Vagina (tissue), 2 donors: Measurements from ENCODE around the gene MIGA2. TPM values are rescaled to one million over a fixed set of nuclear protein-coding genes. Genes with fewer than 3 reads are reported as not detected.

Experiments
- DNase-seq, 2 donors: peaks; one replicate each; pipeline ENCODE4 v3.0.0-alpha.2; 2017; ENCODE audit errors: extremely low spot score in 2 of 2
- H3K27ac ChIP-seq: fragments of 200-600 bp; sonication (generic); one replicate; pipeline ENCODE4 v1.5.1; 2019
- H3K27me3 ChIP-seq: fragments of 200-600 bp; sonication (generic); one replicate; pipeline ENCODE4 v1.5.1; 2019
- H3K36me3 ChIP-seq, 2 donors: fragments of 200-600 bp; sonication (generic); one replicate each; pipeline ENCODE4 v1.5.1; 2017 to 2019
- H3K4me1 ChIP-seq: fragments of 200-600 bp; sonication (generic); one replicate; pipeline ENCODE4 v1.5.1; 2019
- H3K4me3 ChIP-seq, 2 donors: fragments of 200-600 bp; sonication (generic); 1 replicate in 1 of 2; 2 replicates in 1 of 2; pipeline ENCODE4 v1.5.1; 2016 to 2019
- H3K9me3 ChIP-seq: fragments of 200-600 bp; sonication (generic); one replicate; pipeline ENCODE4 v1.5.1; 2019
- POLR2A ChIP-seq, 2 donors: fragments of 450-650 bp; IDR thresholded peaks; one replicate each; pipeline ENCODE4 v1.6.1; 2017; ENCODE audit warnings: antibody characterized with exemption in 2 of 2, mild to moderate bottlenecking in 2 of 2, moderate library complexity in 2 of 2
- POLR2AphosphoS5 ChIP-seq, 2 donors: sonication (generic); formaldehyde crosslinking; IDR thresholded peaks; one replicate each; pipeline ENCODE4 v1.9.0; 2017; ENCODE audit warnings: antibody characterized with exemption in 2 of 2, mild to moderate bottlenecking in 2 of 2, low read depth in 1 of 2; ENCODE audit not compliant: insufficient read depth in 1 of 2
- intact Hi-C: fragments of 100-400 bp; cut with DNase I; formaldehyde crosslinking; loops from one replicate; pipeline ENCODE4 v1.15.1; 2023
- total RNA-seq: library from RNA; depleted of rRNA; stranded (reverse); fragments of >200 nt; gene quantifications from one replicate; pipeline ENCODE4 v1.2.3, GENCODE V29; 2016
- TF ChIP-seq, protein P1 (sequence below), 3 experiments: fragments of 450-650 bp in 2 of 3; fragments of 200-600 bp in 1 of 3; sonication (generic) in 1 of 3; IDR thresholded peaks; one replicate each; pipeline ENCODE4 v1.5.1; 2017 to 2019; ENCODE audit warnings: antibody characterized with exemption in 3 of 3, mild to moderate bottlenecking in 2 of 3, moderate library complexity in 2 of 3

MIGA2 gene
- total RNA-seq, 1 donor from 2014 or later: 35.1 TPM

DNA sequence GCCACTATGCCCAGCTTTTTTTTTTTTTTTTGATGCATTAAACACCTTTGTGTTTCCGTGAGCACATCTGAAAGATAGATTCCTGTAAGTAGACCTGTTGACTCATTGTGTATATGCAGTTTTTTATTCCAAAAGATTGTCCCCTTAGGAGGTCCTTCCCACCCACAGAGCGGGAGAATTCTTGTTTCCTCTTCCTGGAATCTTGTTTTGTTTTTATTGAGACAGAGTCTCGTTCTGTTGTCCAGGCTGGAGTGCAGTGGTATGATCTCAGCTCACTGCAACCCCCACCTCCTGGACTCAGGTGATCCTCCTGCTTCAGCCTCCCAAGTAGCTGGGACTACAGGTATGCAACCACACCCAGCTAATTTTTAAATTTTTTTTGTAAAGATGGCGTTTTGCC lies 82.4 kb downstream of the MIGA2 start:
- peaks cover 0 to 28% of the 10 kb centered on the region in 2 donors for H3K36me3 ChIP-seq
- H3K4me1 ChIP-seq: peaks cover 13% of the 10 kb centered on the region
- intact Hi-C loops: no loop called here
- TF ChIP-seq POLR2AphosphoS5 (IDR thresholded peaks at IDR 0.05; ENCODE audit: insufficient read depth in 1 of 2, low read depth in 1 of 2): no peak
- no peak for TF ChIP-seq POLR2A (IDR thresholded peaks at IDR 0.05)
- TF ChIP-seq, protein P1, sequence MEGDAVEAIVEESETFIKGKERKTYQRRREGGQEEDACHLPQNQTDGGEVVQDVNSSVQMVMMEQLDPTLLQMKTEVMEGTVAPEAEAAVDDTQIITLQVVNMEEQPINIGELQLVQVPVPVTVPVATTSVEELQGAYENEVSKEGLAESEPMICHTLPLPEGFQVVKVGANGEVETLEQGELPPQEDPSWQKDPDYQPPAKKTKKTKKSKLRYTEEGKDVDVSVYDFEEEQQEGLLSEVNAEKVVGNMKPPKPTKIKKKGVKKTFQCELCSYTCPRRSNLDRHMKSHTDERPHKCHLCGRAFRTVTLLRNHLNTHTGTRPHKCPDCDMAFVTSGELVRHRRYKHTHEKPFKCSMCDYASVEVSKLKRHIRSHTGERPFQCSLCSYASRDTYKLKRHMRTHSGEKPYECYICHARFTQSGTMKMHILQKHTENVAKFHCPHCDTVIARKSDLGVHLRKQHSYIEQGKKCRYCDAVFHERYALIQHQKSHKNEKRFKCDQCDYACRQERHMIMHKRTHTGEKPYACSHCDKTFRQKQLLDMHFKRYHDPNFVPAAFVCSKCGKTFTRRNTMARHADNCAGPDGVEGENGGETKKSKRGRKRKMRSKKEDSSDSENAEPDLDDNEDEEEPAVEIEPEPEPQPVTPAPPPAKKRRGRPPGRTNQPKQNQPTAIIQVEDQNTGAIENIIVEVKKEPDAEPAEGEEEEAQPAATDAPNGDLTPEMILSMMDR (IDR thresholded peaks at IDR 0.05): no peak
- H3K9me3 ChIP-seq: no peaks in the 10 kb centered on the region
- DNase-seq: no peak
- no peak overlapping the region for H3K4me3 ChIP-seq
- no peak overlapping the region for H3K27ac ChIP-seq
- no peaks in the 10 kb centered on the region for H3K27me3 ChIP-seq

- DNase-seq: no peak
- no peak overlapping the region for H3K27ac ChIP-seq
- intact Hi-C loops: loop anchor here (10.0 kb wide), 1 partner anchor 593 kb away; no protein-coding TSS in a partner anchor
- no peaks in the 10 kb centered on the region for H3K4me1 ChIP-seq
- no peaks in the 10 kb centered on the region for H3K9me3 ChIP-seq
- no peak overlapping the region for H3K4me3 ChIP-seq
- TF ChIP-seq POLR2A (IDR thresholded peaks at IDR 0.05): no peak
- no peak for TF ChIP-seq POLR2AphosphoS5 (IDR thresholded peaks at IDR 0.05; ENCODE audit: insufficient read depth in 1 of 2, low read depth in 1 of 2)
- TF ChIP-seq, protein P1 (IDR thresholded peaks at IDR 0.05): no peak
- peaks cover 0 to 34% of the 10 kb centered on the region in 2 donors for H3K36me3 ChIP-seq
- no peaks in the 10 kb centered on the region for H3K27me3 ChIP-seq
These were observed 85.1 kb downstream of the MIGA2 start for GRCh38 chr9:129121483-129121882.

Other genes starting within 250 kb of the MIGA2 start
- 11.0 TPM for gene TBC1D13, start 249.4 kb upstream of the MIGA2 start, total RNA-seq
- 28.2 TPM for gene ENDOG, start 218.1 kb upstream of the MIGA2 start, total RNA-seq
- gene SPOUT1, start 206.8 kb upstream of the MIGA2 start, total RNA-seq: 48.6 TPM
- gene KYAT1, start 154.7 kb upstream of the MIGA2 start, total RNA-seq: 11.0 TPM
- gene LRRC8A, start 154.5 kb upstream of the MIGA2 start, total RNA-seq: 110 TPM
- gene PHYHD1, start 115.6 kb upstream of the MIGA2 start, total RNA-seq: 23.6 TPM
- gene DOLK, start 89.0 kb upstream of the MIGA2 start, total RNA-seq: 8.1 TPM
- 69.0 TPM for gene NUP188, start 88.9 kb upstream of the MIGA2 start, total RNA-seq
- gene SH3GLB2, start 8.3 kb upstream of the MIGA2 start, total RNA-seq: 86.2 TPM
- gene DOLPP1, start 44.5 kb downstream of the MIGA2 start, total RNA-seq: 3.2 TPM
- gene CRAT, start 74.2 kb downstream of the MIGA2 start, total RNA-seq: 59.9 TPM
- 46.2 TPM for gene PTPA, start 74.8 kb downstream of the MIGA2 start, total RNA-seq
- gene IER5L, start 141.6 kb downstream of the MIGA2 start, total RNA-seq: 34.4 TPM